Natural killer cell (primary cell): ENCODE results near the gene EFCAB5. TPM values are rescaled to one million over a fixed set of nuclear protein-coding genes. Genes with fewer than 3 reads are reported as not detected.
"Not testable (repeated sequence)": the region's sequence is repeated elsewhere in the genome, so short reads cannot be mapped to it uniquely, and the experiment has no call there.

ENCODE experiments used
- ATAC-seq, 3 donors: fragments of 150-1000 bp in 2 of 3; fragments of 200-7000 bp in 1 of 3; cut with Tn5 transposase; 1 replicate in 1 of 3; 2 replicates in 2 of 3; pipeline ENCODE4 v1.10.0; 2021; ENCODE audit warnings: mild to moderate bottlenecking in 2 of 3, moderate library complexity in 2 of 3
- DNase-seq, 2 donors: peaks; one replicate each; pipeline versions ENCODE4 v3.0.0 to v3.0.0-alpha.2; 2013 to 2021; ENCODE audit warnings: mixed read lengths in 1 of 2
- H3K27ac ChIP-seq: one replicate; pipeline ENCODE4 v1.5.1; 2013; ENCODE audit warnings: mild to moderate bottlenecking, low read length
- H3K27me3 ChIP-seq: one replicate; pipeline ENCODE4 v1.6.1; 2013; ENCODE audit warnings: low read length; ENCODE audit not compliant: control insufficient read depth, insufficient read depth
- H3K36me3 ChIP-seq: one replicate; pipeline ENCODE4 v1.6.1; 2013; ENCODE audit warnings: low read length; ENCODE audit not compliant: control insufficient read depth, insufficient read depth
- H3K4me1 ChIP-seq: one replicate; pipeline ENCODE4 v1.6.1; 2013; ENCODE audit warnings: low read length; ENCODE audit not compliant: control insufficient read depth, insufficient read depth
- H3K4me3 ChIP-seq: one replicate; pipeline ENCODE4 v1.5.1; 2013; ENCODE audit warnings: low read length
- H3K9me3 ChIP-seq: one replicate; pipeline ENCODE4 v1.6.1; 2013; ENCODE audit warnings: low read length; ENCODE audit not compliant: control insufficient read depth, insufficient read depth
- H3K27ac Mint-ChIP-seq, 2 donors: one replicate each; pipeline ENCODE4 v1.8.0; 2022; ENCODE audit warnings: mild to moderate bottlenecking in 2 of 2, mixed read lengths in 2 of 2, moderate library complexity in 1 of 2
- H3K27me3 Mint-ChIP-seq, 2 donors: one replicate each; pipeline ENCODE4 v1.8.0; 2022; ENCODE audit warnings: low read depth in 2 of 2, mixed read lengths in 2 of 2
- H3K36me3 Mint-ChIP-seq: one replicate; pipeline ENCODE4 v1.8.0; 2022; ENCODE audit warnings: mixed read lengths
- H3K4me1 Mint-ChIP-seq, 2 donors: one replicate each; pipeline ENCODE4 v1.8.0; 2022; ENCODE audit warnings: mixed read lengths in 2 of 2
- H3K4me3 Mint-ChIP-seq: one replicate; pipeline ENCODE4 v1.8.0; 2022; ENCODE audit warnings: mild to moderate bottlenecking, moderate library complexity, mixed read lengths
- H3K9me3 Mint-ChIP-seq, 2 donors: one replicate each; pipeline ENCODE4 v1.8.0; 2022; ENCODE audit warnings: mixed read lengths in 2 of 2
- WGBS: methylation state at CpG from one replicate; pipeline ENCODE4 v1.1.7; 2013; ENCODE audit warnings: missing lambda C conversion rate; ENCODE audit not compliant: insufficient coverage; 5-methylcytosine and 5-hydroxymethylcytosine counted together
- intact Hi-C: fragments of 100-400 bp; cut with micrococcal nuclease; formaldehyde crosslinking; loops from one replicate; pipeline ENCODE4 v1.14.2; 2022
- total RNA-seq, 4 donors: library from RNA; stranded (reverse); fragments of 120-200 nt in 1 of 4; gene quantifications; one replicate each; pipeline versions ENCODE4 v1.2.3 to v1.2.4, GENCODE V29; 2013 to 2022
- TF ChIP-seq, protein P1 (sequence below): fragments of 200-600 bp; IDR thresholded peaks from one replicate; pipeline ENCODE4 v1.8.0; 2022; ENCODE audit warnings: antibody characterized with exemption

The EFCAB5 gene
- total RNA-seq, result 1 to 10 TPM in 1 of 3 donors, under 1 TPM in 2; 0.56 to 1.9 (median 0.58) TPM
- 1.8 TPM for total RNA-seq (2013)

GRCh38 chr17:29941334-29941733 is at the start of gene EFCAB5:
Gene EFCAB5, plus strand, starts transcription at chr17:29941634. Its CDS starts 163 bp downstream, at chr17:29941797.
- peaks cover 0 to 2% of the 10 kb centered on the region in 2 donors for H3K27me3 Mint-ChIP-seq
- no peak within 1 kb of the TSS for H3K27ac Mint-ChIP-seq
- H3K4me3 ChIP-seq, result no peak within 1 kb of the TSS
- intact Hi-C loops, result no loop called here
- 83% methylated on average over 1 of the region's 1 CpG for WGBS
- no peaks in the 10 kb centered on the region for H3K4me1 ChIP-seq
- H3K4me3 Mint-ChIP-seq, result no peak within 1 kb of the TSS
- ATAC-seq (no peak), DNase-seq (no peak)
- no peaks in the 10 kb centered on the region for H3K36me3 Mint-ChIP-seq
- TF ChIP-seq, protein P1, sequence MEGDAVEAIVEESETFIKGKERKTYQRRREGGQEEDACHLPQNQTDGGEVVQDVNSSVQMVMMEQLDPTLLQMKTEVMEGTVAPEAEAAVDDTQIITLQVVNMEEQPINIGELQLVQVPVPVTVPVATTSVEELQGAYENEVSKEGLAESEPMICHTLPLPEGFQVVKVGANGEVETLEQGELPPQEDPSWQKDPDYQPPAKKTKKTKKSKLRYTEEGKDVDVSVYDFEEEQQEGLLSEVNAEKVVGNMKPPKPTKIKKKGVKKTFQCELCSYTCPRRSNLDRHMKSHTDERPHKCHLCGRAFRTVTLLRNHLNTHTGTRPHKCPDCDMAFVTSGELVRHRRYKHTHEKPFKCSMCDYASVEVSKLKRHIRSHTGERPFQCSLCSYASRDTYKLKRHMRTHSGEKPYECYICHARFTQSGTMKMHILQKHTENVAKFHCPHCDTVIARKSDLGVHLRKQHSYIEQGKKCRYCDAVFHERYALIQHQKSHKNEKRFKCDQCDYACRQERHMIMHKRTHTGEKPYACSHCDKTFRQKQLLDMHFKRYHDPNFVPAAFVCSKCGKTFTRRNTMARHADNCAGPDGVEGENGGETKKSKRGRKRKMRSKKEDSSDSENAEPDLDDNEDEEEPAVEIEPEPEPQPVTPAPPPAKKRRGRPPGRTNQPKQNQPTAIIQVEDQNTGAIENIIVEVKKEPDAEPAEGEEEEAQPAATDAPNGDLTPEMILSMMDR, result no peak
- H3K4me1 Mint-ChIP-seq, result no peaks in the 10 kb centered on the region
- H3K27ac ChIP-seq, result no peak within 1 kb of the TSS
- H3K9me3 ChIP-seq, result no peaks in the 10 kb centered on the region
- no peaks in the 10 kb centered on the region for H3K36me3 ChIP-seq
- no peaks in the 10 kb centered on the region for H3K9me3 Mint-ChIP-seq
- no peaks in the 10 kb centered on the region for H3K27me3 ChIP-seq

DNA sequence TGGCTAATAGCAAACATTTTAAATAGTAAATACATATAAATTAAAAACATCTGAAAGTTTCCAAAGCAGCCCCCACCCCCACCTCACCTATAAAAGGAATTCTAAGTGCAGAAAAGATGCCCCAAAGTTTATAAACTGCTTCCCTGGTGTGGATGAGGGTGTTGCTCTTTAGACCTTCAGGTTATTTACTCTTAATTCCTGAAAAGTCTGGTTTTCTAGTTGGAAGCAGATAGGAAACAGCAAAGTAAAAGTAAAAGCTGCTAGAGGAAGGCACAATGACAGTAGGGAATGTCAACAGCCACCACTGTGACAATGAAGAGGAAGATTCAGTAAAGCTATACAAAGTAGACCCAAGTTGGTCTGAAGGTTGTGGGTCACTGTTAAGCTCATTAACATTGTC is 49.2 kb upstream of the EFCAB5 start:
- Histone ChIP-seq H3K4me3 (no peak overlapping the region), H3K9me3 (peaks cover 6% of the 10 kb centered on the region), H3K27me3 (no peaks in the 10 kb centered on the region), H3K4me1 (peaks cover 5% of the 10 kb centered on the region), H3K36me3 (no peaks in the 10 kb centered on the region), H3K27ac (no peak overlapping the region)
- H3K4me3 Mint-ChIP-seq, result no peak overlapping the region
- ATAC-seq (no peak), DNase-seq (no peak)
- peak overlapping the region in 1 of 2 donors; percentile 25 for H3K27ac Mint-ChIP-seq
- H3K9me3 Mint-ChIP-seq, result peaks cover 5% of the 10 kb centered on the region in 2 donors
- no peaks in the 10 kb centered on the region for H3K36me3 Mint-ChIP-seq
- intact Hi-C loops, result no loop called here
- peaks cover 10 to 29% of the 10 kb centered on the region in 2 donors for H3K4me1 Mint-ChIP-seq
- no peaks in the 10 kb centered on the region for H3K27me3 Mint-ChIP-seq
- TF ChIP-seq, protein P1, result no peak

- H3K9me3 ChIP-seq, H3K27ac ChIP-seq, H3K4me3 Mint-ChIP-seq, DNase-seq, H3K9me3 Mint-ChIP-seq, H3K36me3 Mint-ChIP-seq, H3K27me3 ChIP-seq, intact Hi-C loops, H3K36me3 ChIP-seq, H3K4me3 ChIP-seq, H3K4me1 ChIP-seq, ATAC-seq, H3K27ac Mint-ChIP-seq, H3K27me3 Mint-ChIP-seq: not testable (repeated sequence)
- peaks cover 24 to 29% of the 10 kb centered on the region in 2 donors for H3K4me1 Mint-ChIP-seq
- WGBS, result 83% methylated on average over 2 of the region's 4 CpGs
These were observed 44.3 kb upstream of the EFCAB5 start for GRCh38 chr17:29897136-29897535.

DNA sequence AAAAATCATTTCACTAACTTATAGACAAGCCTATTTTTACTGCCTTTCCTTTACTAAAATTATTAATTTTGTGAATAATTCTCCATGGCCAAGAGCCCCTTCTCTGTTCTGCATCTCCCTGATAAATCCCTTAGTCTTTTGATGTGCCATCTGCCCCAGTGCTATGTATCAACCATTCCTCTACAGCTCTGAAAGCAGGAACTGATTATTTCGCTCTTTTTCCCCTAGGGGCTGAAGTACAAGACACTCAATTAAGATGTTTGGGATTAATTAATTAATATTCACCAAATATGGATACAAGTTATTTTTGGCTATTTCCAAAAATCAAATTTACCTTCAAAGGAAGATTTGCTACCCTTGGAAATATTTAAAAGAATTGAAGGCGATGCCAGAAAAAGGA is 38.0 kb upstream of the EFCAB5 start:
- Histone ChIP-seq H3K9me3 (peaks cover 3% of the 10 kb centered on the region), H3K4me1 (no peaks in the 10 kb centered on the region), H3K4me3 (no peak overlapping the region), H3K36me3 (no peaks in the 10 kb centered on the region), H3K27ac (no peak overlapping the region), H3K27me3 (no peaks in the 10 kb centered on the region)
- 100% methylated on average over 1 of the region's 2 CpGs for WGBS
- DNase-seq, result no peak
- H3K27me3 Mint-ChIP-seq, result no peaks in the 10 kb centered on the region
- no peak for ATAC-seq
- H3K36me3 Mint-ChIP-seq, result no peaks in the 10 kb centered on the region
- peaks cover 42 to 43% of the 10 kb centered on the region in 2 donors for H3K4me1 Mint-ChIP-seq
- TF ChIP-seq, protein P1, result no peak
- H3K9me3 Mint-ChIP-seq, result no peaks in the 10 kb centered on the region
- H3K27ac Mint-ChIP-seq, result no peak overlapping the region
- intact Hi-C loops, result no loop called here
- H3K4me3 Mint-ChIP-seq, result no peak overlapping the region
